NK-92 (cell line): ENCODE results near the gene PHF8.

ENCODE experiments used
- DNase-seq: peaks from one replicate; lab custom pipeline; 2025; ENCODE audit not compliant: unreplicated experiment; lab: John Stamatoyannopoulos, UW

PHF8 gene

GRCh38 chrX:54044126-54044876 is at the start of gene PHF8:
Gene PHF8, minus strand, starts transcription at chrX:54044473. Its CDS starts 1,745 bp downstream, at chrX:54042728.
- peak; percentile 43 for DNase-seq

- DNase-seq, result no peak
Observed at GRCh38 chrX:54093571-54093970, 49.3 kb upstream of the PHF8 start.

- DNase-seq, result no peak
Observed at GRCh38 chrX:54093159-54093558, 48.9 kb upstream of the PHF8 start.

- no peak for DNase-seq
Observed at GRCh38 chrX:54090880-54091279, 46.6 kb upstream of the PHF8 start.

DNA sequence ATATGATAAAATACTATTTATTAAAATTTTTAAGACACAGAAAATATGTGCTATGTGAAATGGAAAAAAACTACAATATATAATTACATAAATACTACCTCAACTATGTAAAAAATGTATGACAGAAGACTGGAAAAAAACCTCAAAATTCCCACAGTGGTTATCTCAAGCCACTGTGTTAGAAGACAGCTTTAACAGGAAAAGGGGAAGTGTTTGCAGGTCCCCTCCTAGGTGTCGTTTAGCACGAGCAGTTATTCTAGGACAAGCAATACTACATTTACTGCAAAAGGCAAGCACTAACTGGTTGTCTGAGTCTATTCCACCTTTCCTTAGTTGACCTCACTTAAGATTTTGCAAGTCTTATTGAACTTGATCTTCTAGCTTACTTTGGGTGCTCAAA is 44.9 kb upstream of the PHF8 start:
- DNase-seq, result no peak

DNA sequence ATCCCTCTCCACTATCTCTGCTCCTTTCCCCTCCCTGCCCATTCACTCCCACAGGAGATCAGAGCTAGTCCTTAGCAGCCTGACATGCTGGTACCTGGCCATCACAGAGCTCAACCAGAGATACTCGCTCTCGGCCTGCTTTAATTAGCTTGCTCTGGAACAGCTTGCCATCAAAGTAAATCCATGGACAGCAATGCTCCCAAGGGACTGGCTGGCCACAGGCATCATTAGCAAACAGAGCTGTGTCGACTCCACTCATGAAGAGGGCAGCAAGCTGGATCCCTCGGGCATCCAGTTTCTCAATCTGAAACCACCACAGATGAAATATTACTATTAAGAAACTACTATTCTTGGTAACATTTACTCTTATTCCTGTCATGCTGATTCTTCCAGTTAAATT is 43.4 kb upstream of the PHF8 start:
- DNase-seq, result no peak

- DNase-seq, result no peak
Observed at GRCh38 chrX:54085666-54086065, 41.4 kb upstream of the PHF8 start.

- DNase-seq, result no peak
Observed at GRCh38 chrX:54076903-54077302, 32.6 kb upstream of the PHF8 start.

DNA sequence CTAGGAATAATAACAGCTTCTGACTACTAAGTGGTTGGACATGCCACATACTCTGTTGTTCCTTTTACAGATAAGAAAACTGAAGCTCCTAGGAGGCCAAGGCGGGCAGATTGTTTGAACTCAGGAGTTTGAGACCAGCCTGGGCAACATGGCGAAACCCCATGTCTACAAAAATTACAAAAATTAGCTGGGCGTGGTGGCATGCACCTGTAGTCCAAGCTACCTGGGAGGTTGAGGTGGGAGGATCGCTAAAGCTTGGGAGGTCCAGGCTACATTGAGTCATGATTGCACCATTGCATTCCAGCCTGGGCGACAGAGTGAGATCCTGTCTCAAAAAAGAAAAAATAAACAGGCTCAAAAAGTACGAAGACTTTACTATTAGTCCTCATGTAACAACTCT is 30.6 kb upstream of the PHF8 start:
- DNase-seq, result no peak

DNA sequence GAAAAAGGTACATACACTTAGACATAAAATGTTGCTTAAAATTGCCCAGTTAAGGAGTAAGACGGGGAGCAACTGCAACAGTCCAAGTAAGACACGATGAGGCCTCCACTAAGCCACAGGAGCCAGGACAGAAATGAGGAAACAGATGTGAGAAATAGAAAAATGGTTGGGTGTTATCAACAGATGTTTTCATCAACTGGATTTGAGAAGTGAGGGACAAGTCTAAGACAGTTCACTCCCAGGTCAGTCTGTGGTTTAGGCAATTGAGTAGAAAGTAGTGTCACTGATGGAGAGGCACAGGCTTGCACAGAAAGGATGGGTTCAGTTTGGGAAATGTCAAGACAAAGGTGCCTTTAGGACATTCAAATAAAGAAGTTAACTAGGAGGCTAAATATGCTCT is 23.5 kb upstream of the PHF8 start:
- no peak for DNase-seq

GRCh38 chrX:54066841-54067240 is 22.6 kb upstream of the PHF8 start:
- DNase-seq, result no peak

GRCh38 chrX:54064564-54064963 is 20.3 kb upstream of the PHF8 start:
- no peak for DNase-seq

DNA sequence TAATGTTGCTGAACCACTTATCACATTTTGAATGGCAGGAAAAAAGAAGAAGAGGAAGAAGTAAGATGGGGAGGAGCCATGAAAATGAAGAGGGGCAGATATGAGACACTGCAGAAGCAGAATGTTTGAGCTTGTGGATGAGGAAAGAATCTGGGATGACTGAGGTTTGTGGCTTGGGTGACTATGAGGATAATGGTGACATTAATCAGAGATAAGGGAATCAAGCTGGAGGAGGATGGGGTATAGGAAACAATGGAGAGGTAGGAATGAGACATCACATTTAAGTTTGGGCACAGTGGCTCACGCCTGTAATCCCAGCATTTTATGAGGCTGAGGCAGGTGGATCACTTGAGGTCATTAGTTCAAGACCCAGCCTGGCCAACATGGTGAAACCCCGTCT is 19.1 kb upstream of the PHF8 start:
- no peak for DNase-seq

DNA sequence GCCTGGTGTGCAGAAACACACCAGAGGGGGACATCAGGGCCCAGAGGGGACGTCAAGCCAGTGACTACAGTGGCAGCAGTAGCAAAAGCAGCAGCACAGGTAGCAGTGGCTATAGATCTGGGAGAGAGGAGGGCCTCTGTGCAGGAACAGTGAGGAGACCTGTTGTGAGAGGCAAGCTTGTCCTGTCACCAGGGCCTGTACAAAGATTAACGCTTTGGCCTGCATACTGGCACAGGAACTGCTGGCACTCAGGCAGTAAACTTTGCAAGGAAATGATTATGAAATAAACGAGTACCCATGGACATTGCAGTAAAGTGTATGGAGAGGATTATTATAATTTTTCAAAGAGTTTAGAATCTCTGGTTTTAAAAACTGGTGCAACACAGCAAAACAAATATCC is 5.5 kb upstream of the PHF8 start:
- no peak for DNase-seq

- no peak for DNase-seq
Observed at GRCh38 chrX:54048412-54048811, 4.1 kb upstream of the PHF8 start.

- no peak for DNase-seq
Observed at GRCh38 chrX:54045563-54046228, 1.4 kb upstream of the PHF8 start.

DNA sequence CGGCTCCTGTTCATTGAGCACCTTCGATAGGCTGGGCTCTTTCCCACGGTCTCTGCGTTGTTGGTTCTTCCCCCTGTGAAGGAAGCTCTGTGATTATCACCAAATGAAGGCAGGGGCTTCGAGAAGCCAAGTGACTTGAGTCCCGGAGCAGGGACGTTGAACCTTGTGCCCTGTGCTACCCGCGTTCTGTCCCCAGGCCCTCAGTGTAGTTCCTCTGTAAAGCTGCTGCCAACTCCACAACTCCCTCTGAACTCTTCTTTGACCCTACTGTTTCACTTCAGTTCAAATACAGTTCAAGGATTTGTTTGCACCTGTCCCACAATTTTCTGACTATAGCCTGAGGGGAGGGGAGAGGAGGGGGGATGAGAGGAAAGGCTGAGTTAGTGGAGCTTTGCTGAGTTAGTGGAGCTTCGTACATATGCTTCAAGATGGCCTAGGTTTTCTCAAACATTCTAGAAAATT is 635 bp upstream of the PHF8 start:
- DNase-seq, result no peak

- DNase-seq, result no peak
Observed at GRCh38 chrX:54043541-54044125, 640 bp downstream of the PHF8 start.

- DNase-seq, result no peak
Observed at GRCh38 chrX:54043056-54043455, 1.2 kb downstream of the PHF8 start.

GRCh38 chrX:54042609-54043021 is 1.7 kb downstream of the PHF8 start:
- no peak for DNase-seq

GRCh38 chrX:54030329-54030728 is 13.9 kb downstream of the PHF8 start:
- no peak for DNase-seq

DNA sequence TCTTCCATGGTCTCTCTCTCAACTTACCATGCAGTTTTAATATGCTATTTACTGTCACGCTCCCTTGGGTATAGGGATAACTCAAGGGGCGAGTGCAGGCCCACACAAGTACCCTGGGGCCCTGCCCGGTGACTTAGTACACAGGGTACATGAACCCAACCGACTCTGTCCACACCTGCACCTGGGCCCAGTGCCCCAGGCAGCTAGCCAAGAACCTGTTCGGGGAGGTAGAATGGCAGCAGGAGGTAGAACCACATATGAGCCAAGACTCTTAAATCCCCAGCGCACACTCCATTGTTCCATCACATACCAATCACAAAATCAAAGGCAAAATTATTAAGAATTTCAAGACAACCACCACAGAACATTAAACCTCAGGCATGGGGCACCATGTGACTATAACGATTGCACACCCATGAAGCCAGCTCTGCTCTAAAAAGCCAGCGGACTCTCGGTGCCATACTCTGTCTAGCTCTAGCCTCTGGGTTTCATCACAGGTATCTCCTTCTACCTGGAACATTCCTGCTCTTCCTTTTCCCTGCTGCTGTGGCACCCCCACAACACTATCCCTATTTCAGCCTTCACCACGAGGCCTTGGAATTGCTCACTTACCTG is 14.6 kb downstream of the PHF8 start:
- DNase-seq, result no peak
